HepG2 (cell line): ENCODE results near the gene SMYD5. TPM values are rescaled to one million over a fixed set of nuclear protein-coding genes. Genes with fewer than 3 reads are reported as not detected.

Source experiments
- CC2D1A ChIP-seq: sonication (generic); formaldehyde crosslinking; IDR thresholded peaks from 2 replicates; pipeline ENCODE4 v1.8.1; 2023; ENCODE audit warnings: mild to moderate bottlenecking, missing genetic modification reagents
- HOXD1 ChIP-seq: sonication (generic); formaldehyde crosslinking; IDR thresholded peaks from 2 replicates; pipeline ENCODE4 v1.5.0; 2020; ENCODE audit warnings: missing genetic modification reagents
- NFATC3 ChIP-seq: sonication (generic); formaldehyde crosslinking; IDR thresholded peaks from 2 replicates; pipeline ENCODE4 v1.5.1; 2020; ENCODE audit warnings: mild to moderate bottlenecking, missing genetic modification reagents
- NKX3-1 ChIP-seq: sonication (generic); formaldehyde crosslinking; IDR thresholded peaks from 2 replicates; pipeline ENCODE4 v1.5.0; 2020; ENCODE audit warnings: missing genetic modification reagents
- RELA ChIP-seq: sonication (generic); formaldehyde crosslinking; IDR thresholded peaks from 2 replicates; pipeline ENCODE4 v1.4.0; 2020; ENCODE audit warnings: missing genetic modification reagents
- RFXAP ChIP-seq: sonication (generic); formaldehyde crosslinking; IDR thresholded peaks from 2 replicates; pipeline ENCODE4 v1.4.0; 2020; ENCODE audit warnings: missing genetic modification reagents, borderline replicate concordance
- THYN1 ChIP-seq: sonication (generic); formaldehyde crosslinking; IDR thresholded peaks from 2 replicates; pipeline ENCODE4 v1.8.1; 2023; ENCODE audit warnings: low read depth, mild to moderate bottlenecking, moderate library complexity, missing genetic modification reagents, borderline replicate concordance
- XRCC5 ChIP-seq: fragments of 200-400 bp; formaldehyde crosslinking; optimal IDR thresholded peaks from 2 replicates; pipeline ENCODE3; 2017; ENCODE audit warnings: mild to moderate bottlenecking, low read length
- YEATS4 ChIP-seq: sonication (generic); formaldehyde crosslinking; IDR thresholded peaks from 2 replicates; pipeline ENCODE4 v1.4.0; 2020; ENCODE audit warnings: missing genetic modification reagents, borderline replicate concordance
- ZBED4 ChIP-seq: sonication (generic); formaldehyde crosslinking; IDR thresholded peaks from 2 replicates; pipeline ENCODE4 v1.4.0; 2020; ENCODE audit warnings: missing genetic modification reagents, borderline replicate concordance
- ZFP36L1 ChIP-seq: sonication (generic); formaldehyde crosslinking; IDR thresholded peaks from 2 replicates; pipeline ENCODE4 v1.8.0; 2022; ENCODE audit warnings: mild to moderate bottlenecking, missing genetic modification reagents, moderate library complexity
- ZNF800 ChIP-seq: sonication (generic); formaldehyde crosslinking; IDR thresholded peaks from 2 replicates; pipeline ENCODE4 v1.4.0; 2020; ENCODE audit warnings: missing genetic modification reagents
- polyA plus RNA-seq, 8 experiments: library from polyadenylated mRNA; depleted of rRNA in 3 of 8; stranded (reverse) in 7 of 8; unstranded in 1 of 8; fragments of >200 nt; fragmentation: Illumina TruSeq in 4 of 8; extraction: Trizol in 4 of 8; gene quantifications; 2 replicates each; pipeline versions ENCODE4 v1.2.1 to v1.2.3, GENCODE V29; 2011 to 2016; ENCODE audit warnings: low read depth in 4 of 8, missing spikeins in 1 of 8, mixed read lengths in 1 of 8; ENCODE audit not compliant: insufficient read depth in 1 of 8
- total RNA-seq, 5 experiments: library from RNA; depleted of rRNA; stranded (reverse); fragments of >200 nt; fragmentation: Illumina TruSeq; extraction: Trizol; gene quantifications; 2 replicates each; pipeline ENCODE4 v1.2.3, GENCODE V29; 2016; ENCODE audit warnings: low read depth in 1 of 5
- TF ChIP-seq, protein P1 (sequence below): sonication (generic); formaldehyde crosslinking; conservative IDR thresholded peaks from 2 replicates; pipeline ENCODE4 v1.4.0; 2020; ENCODE audit warnings: mild to moderate bottlenecking, missing genetic modification reagents, moderate library complexity
- TF ChIP-seq, protein P2 (sequence below): sonication (generic); formaldehyde crosslinking; IDR thresholded peaks from 2 replicates; pipeline ENCODE4 v1.4.0; 2020; ENCODE audit warnings: missing genetic modification reagents
- TF ChIP-seq, protein P3 (sequence below): conservative IDR thresholded peaks from 2 replicates; pipeline ENCODE4 v1.6.1; 2018; ENCODE audit warnings: missing genetic modification reagents

SMYD5 gene
- total and polyA plus RNA-seq, 2 of the 13 experiments (the other 11 are each of a cell fraction or from before 2014, with no cell fraction given): 55.8 to 70.4 TPM

DNA sequence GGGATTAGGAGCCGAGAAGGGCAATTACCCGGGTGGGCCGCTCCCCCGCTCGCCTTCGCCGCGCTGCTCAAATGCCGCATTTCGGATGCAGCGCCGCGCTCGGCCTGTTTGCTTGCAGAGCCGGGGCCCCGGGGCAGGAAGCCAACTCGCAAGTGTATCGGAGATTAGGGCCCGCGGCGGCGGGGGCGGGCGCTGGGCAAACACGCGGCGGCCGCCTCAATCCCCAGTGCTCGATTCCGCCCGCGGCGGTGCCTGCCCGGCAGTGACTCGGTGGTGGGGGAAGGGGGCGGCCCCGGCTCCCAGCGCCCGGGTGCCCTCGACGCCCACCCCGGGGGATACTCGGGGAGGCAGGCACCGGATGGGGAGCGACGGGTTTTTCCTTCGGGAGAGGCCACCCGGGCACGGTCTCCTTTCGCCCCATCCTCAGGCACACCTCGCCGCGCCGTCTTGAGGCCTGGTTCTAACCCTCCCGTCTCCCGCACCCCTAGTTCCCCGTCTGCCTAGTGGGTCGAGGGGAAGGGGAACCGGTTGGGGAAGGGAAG lies 38.3 kb upstream of the SMYD5 start (continued):
- TF ChIP-seq, protein P1, sequence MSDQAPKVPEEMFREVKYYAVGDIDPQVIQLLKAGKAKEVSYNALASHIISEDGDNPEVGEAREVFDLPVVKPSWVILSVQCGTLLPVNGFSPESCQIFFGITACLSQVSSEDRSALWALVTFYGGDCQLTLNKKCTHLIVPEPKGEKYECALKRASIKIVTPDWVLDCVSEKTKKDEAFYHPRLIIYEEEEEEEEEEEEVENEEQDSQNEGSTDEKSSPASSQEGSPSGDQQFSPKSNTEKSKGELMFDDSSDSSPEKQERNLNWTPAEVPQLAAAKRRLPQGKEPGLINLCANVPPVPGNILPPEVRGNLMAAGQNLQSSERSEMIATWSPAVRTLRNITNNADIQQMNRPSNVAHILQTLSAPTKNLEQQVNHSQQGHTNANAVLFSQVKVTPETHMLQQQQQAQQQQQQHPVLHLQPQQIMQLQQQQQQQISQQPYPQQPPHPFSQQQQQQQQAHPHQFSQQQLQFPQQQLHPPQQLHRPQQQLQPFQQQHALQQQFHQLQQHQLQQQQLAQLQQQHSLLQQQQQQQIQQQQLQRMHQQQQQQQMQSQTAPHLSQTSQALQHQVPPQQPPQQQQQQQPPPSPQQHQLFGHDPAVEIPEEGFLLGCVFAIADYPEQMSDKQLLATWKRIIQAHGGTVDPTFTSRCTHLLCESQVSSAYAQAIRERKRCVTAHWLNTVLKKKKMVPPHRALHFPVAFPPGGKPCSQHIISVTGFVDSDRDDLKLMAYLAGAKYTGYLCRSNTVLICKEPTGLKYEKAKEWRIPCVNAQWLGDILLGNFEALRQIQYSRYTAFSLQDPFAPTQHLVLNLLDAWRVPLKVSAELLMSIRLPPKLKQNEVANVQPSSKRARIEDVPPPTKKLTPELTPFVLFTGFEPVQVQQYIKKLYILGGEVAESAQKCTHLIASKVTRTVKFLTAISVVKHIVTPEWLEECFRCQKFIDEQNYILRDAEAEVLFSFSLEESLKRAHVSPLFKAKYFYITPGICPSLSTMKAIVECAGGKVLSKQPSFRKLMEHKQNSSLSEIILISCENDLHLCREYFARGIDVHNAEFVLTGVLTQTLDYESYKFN (CRISPR knock-in tag): peak; percentile 37
- TF ChIP-seq, protein P2, sequence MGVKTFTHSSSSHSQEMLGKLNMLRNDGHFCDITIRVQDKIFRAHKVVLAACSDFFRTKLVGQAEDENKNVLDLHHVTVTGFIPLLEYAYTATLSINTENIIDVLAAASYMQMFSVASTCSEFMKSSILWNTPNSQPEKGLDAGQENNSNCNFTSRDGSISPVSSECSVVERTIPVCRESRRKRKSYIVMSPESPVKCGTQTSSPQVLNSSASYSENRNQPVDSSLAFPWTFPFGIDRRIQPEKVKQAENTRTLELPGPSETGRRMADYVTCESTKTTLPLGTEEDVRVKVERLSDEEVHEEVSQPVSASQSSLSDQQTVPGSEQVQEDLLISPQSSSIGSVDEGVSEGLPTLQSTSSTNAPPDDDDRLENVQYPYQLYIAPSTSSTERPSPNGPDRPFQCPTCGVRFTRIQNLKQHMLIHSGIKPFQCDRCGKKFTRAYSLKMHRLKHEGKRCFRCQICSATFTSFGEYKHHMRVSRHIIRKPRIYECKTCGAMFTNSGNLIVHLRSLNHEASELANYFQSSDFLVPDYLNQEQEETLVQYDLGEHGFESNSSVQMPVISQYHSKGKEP: 0 out of 2 replicates have a peak, but pooled peaks have one; percentile 13
- TF ChIP-seq, protein P3, sequence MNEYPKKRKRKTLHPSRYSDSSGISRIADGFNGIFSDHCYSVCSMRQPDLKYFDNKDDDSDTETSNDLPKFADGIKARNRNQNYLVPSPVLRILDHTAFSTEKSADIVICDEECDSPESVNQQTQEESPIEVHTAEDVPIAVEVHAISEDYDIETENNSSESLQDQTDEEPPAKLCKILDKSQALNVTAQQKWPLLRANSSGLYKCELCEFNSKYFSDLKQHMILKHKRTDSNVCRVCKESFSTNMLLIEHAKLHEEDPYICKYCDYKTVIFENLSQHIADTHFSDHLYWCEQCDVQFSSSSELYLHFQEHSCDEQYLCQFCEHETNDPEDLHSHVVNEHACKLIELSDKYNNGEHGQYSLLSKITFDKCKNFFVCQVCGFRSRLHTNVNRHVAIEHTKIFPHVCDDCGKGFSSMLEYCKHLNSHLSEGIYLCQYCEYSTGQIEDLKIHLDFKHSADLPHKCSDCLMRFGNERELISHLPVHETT: peak; percentile 91
- TF ChIP-seq RELA (CRISPR knock-in tag) (no peak), ZBED4 (CRISPR knock-in tag) (no peak), RFXAP (CRISPR knock-in tag) (no peak), NKX3-1 (CRISPR knock-in tag) (no peak), NFATC3 (CRISPR knock-in tag) (0 out of 2 replicates have a peak, but pooled peaks have one; percentile 28), YEATS4 (CRISPR knock-in tag) (0 out of 2 replicates have a peak, but pooled peaks have one; percentile 30), XRCC5 (peak; percentile 69), HOXD1 (CRISPR knock-in tag) (no peak), THYN1 (no peak), ZNF800 (CRISPR knock-in tag) (peak; percentile 6; the same call in 1 of the 2 replicates), ZFP36L1 (CRISPR knock-in tag) (no peak), CC2D1A (peak; percentile 65; the same call in 1 of the 2 replicates)
